HepG2 (cell line): ENCODE data around the gene NCOA7. TPM values are rescaled to one million over a fixed set of nuclear protein-coding genes. Genes with fewer than 3 reads are reported as not detected.

Source experiments
- ATAC-seq: fragments of 200-7000 bp; cut with Tn5 transposase; 3 replicates; pipeline ENCODE4 v1.9.1; 2020; ENCODE audit warnings: mild to moderate bottlenecking, moderate library complexity
- BruUV-seq: library from RNA; stranded (reverse); fragments of 400-500 nt; replicated peaks from 2 replicates; lab custom pipeline; 2021; lab: Mats Ljungman, UMichigan
- CTCF ChIA-PET: fragments of 300-600 bp; formaldehyde crosslinking; extraction: SDS; loops from one replicate; lab custom pipeline; 2021; ENCODE audit warnings: low total read pairs, inconsistent platforms, low intra/inter-chr PET ratio; lab: Yijun Ruan, JAX
- POLR2A ChIA-PET: fragments of 350-600 bp; sonication (Branson Sonifier 250); formaldehyde crosslinking; loops from one replicate; lab custom pipeline; 2020; ENCODE audit warnings: antibody characterized with exemption, inconsistent platforms; lab: Yijun Ruan, JAX
- DNase-seq: peaks from one replicate; pipeline ENCODE4 v3.0.0-alpha.2; 2015; ENCODE audit warnings: low spot score
- FAIRE-seq: peaks from 3 replicates; lab custom pipeline; 2011; peaks lifted over from hg19 to GRCh38; lab: Jason Lieb, UNC
- H2AFZ ChIP-seq: one replicate; pipeline ENCODE4 v1.6.1; 2011; ENCODE audit warnings: low read length, inconsistent platforms
- H3K27ac ChIP-seq: fragments of 300-600 bp; 3 replicates; pipeline ENCODE4 v1.8.0; 2011; ENCODE audit warnings: mixed run types, mild to moderate bottlenecking, mixed read lengths, low read length, inconsistent platforms; ENCODE audit not compliant: insufficient read depth; ENCODE audit errors: extremely low read length
- H3K27me3 ChIP-seq, 2 experiments: fragments of 200-600 bp in 1 of 2; 2 replicates in 1 of 2; 3 replicates in 1 of 2; pipeline versions ENCODE4 v1.6.0 to v1.8.0; 2011; ENCODE audit warnings: low read length in 2 of 2, mild to moderate bottlenecking in 2 of 2, moderate library complexity in 2 of 2, inconsistent platforms in 1 of 2; ENCODE audit not compliant: insufficient read depth in 2 of 2, control insufficient read depth in 1 of 2
- H3K36me3 ChIP-seq, 2 experiments: fragments of 200-600 bp in 1 of 2; replicated peaks in 1 of 2; 2 replicates in 1 of 2; 3 replicates in 1 of 2; pipeline versions ENCODE4 v1.5.1 to v1.8.0; 2011; ENCODE audit warnings: low read length in 2 of 2, inconsistent platforms in 1 of 2; ENCODE audit not compliant: insufficient read depth in 2 of 2, control insufficient read depth in 1 of 2
- H3K4me1 ChIP-seq: 2 replicates; pipeline ENCODE4 v1.5.1; 2012; ENCODE audit warnings: low read length, inconsistent platforms; ENCODE audit not compliant: insufficient read depth
- H3K4me2 ChIP-seq: 2 replicates; pipeline ENCODE4 v1.6.0; 2011; ENCODE audit warnings: low read depth, low read length, inconsistent platforms
- H3K4me3 ChIP-seq, 3 experiments: fragments of 200-600 bp in 1 of 3; sonication (generic), shearing (Covaris generic) in 1 of 3; replicated peaks in 1 of 3; 2 replicates each; pipeline ENCODE4 v1.5.1; 2011 to 2016; ENCODE audit warnings: low read length in 3 of 3, inconsistent platforms in 2 of 3, low read depth in 2 of 3, mild to moderate bottlenecking in 2 of 3, control low read depth in 1 of 3, mixed read lengths in 1 of 3; ENCODE audit not compliant: insufficient read depth in 1 of 3
- H3K79me2 ChIP-seq: one replicate; pipeline ENCODE4 v1.6.1; 2011; ENCODE audit warnings: low read length, inconsistent platforms; ENCODE audit not compliant: insufficient read depth
- H3K9ac ChIP-seq: 2 replicates; pipeline ENCODE4 v1.6.0; 2011; ENCODE audit warnings: mild to moderate bottlenecking, low read depth, low read length, inconsistent platforms; ENCODE audit not compliant: insufficient read depth
- H3K9me3 ChIP-seq: 2 replicates; pipeline ENCODE4 v1.5.1; 2012; ENCODE audit warnings: mild to moderate bottlenecking, low read length
- H4K20me1 ChIP-seq: 2 replicates; pipeline ENCODE4 v1.6.0; 2011; ENCODE audit warnings: inconsistent platforms, mild to moderate bottlenecking, low read length, moderate library complexity; ENCODE audit not compliant: insufficient read depth
- AGO1 ChIP-seq: fragments of 200-400 bp; formaldehyde crosslinking; IDR thresholded peaks from 2 replicates; pipeline ENCODE4 v1.6.1; 2017; ENCODE audit warnings: mild to moderate bottlenecking, low read depth, low read length, moderate library complexity; ENCODE audit not compliant: poor library complexity, severe bottlenecking
- CENPX ChIP-seq: sonication (generic); formaldehyde crosslinking; IDR thresholded peaks from 2 replicates; pipeline ENCODE4 v1.9.0; 2021; ENCODE audit warnings: mild to moderate bottlenecking, missing genetic modification reagents, moderate library complexity
- ETV5 ChIP-seq: IDR thresholded peaks from 2 replicates; pipeline ENCODE4 v1.6.1; 2018; ENCODE audit warnings: missing biosample characterization, missing genetic modification reagents, inconsistent platforms, borderline replicate concordance
- MED1 ChIP-seq: sonication (generic); formaldehyde crosslinking; IDR thresholded peaks from 2 replicates; pipeline ENCODE4 v1.4.0; 2020; ENCODE audit warnings: missing genetic modification reagents
- MEIS2 ChIP-seq: sonication (generic); formaldehyde crosslinking; IDR thresholded peaks from 2 replicates; pipeline ENCODE4 v1.9.0; 2021; ENCODE audit warnings: mild to moderate bottlenecking, missing genetic modification reagents
- MNT ChIP-seq: fragments of 450-650 bp; IDR thresholded peaks from 2 replicates; pipeline ENCODE4 v1.6.1; 2016
- PAWR ChIP-seq: sonication (generic); formaldehyde crosslinking; IDR thresholded peaks from 2 replicates; pipeline ENCODE4 v1.4.0; 2020; ENCODE audit warnings: missing genetic modification reagents, mild to moderate bottlenecking, borderline replicate concordance
- SATB2 ChIP-seq: sonication (generic); formaldehyde crosslinking; IDR thresholded peaks from 2 replicates; pipeline ENCODE4 v1.5.0; 2020; ENCODE audit warnings: missing genetic modification reagents
- SIX1 ChIP-seq: sonication (generic); formaldehyde crosslinking; IDR thresholded peaks from 2 replicates; pipeline ENCODE4 v1.4.0; 2020; ENCODE audit warnings: missing genetic modification reagents, borderline replicate concordance
- ZNF3 ChIP-seq: IDR thresholded peaks from 2 replicates; pipeline ENCODE4 v1.7.0; 2017; ENCODE audit warnings: inconsistent platforms
- ZNF383 ChIP-seq: sonication (generic); formaldehyde crosslinking; IDR thresholded peaks from 2 replicates; pipeline ENCODE4 v1.4.0; 2020; ENCODE audit warnings: missing genetic modification reagents, mild to moderate bottlenecking, borderline replicate concordance
- ZNF652 ChIP-seq: IDR thresholded peaks from 2 replicates; pipeline ENCODE4 v1.6.1; 2016; ENCODE audit warnings: low read depth, borderline replicate concordance
- ZNF776 ChIP-seq: sonication (generic); formaldehyde crosslinking; IDR thresholded peaks from 2 replicates; pipeline ENCODE4 v1.4.0; 2020; ENCODE audit warnings: mild to moderate bottlenecking, missing genetic modification reagents
- ZNF781 ChIP-seq: sonication (generic); formaldehyde crosslinking; IDR thresholded peaks from 2 replicates; pipeline ENCODE4 v1.5.1; 2020; ENCODE audit warnings: borderline replicate concordance, mild to moderate bottlenecking, missing genetic modification reagents; ENCODE audit errors: not compliant biosample characterization
- ZNF883 ChIP-seq: sonication (generic); formaldehyde crosslinking; IDR thresholded peaks from 2 replicates; pipeline ENCODE4 v1.5.1; 2020; ENCODE audit warnings: mild to moderate bottlenecking, missing genetic modification reagents; ENCODE audit errors: not compliant biosample characterization
- ZSCAN21 ChIP-seq: sonication (generic); formaldehyde crosslinking; IDR thresholded peaks from 2 replicates; pipeline ENCODE4 v1.8.0; 2022; ENCODE audit warnings: mild to moderate bottlenecking, missing genetic modification reagents, moderate library complexity, borderline replicate concordance
- WGBS: methylation state at CpG from one replicate; pipeline ENCODE4 v1.1.6; 2017; ENCODE audit warnings: low lambda C conversion rate; 5-methylcytosine and 5-hydroxymethylcytosine counted together
- in situ Hi-C: cut with HindIII; loops from 2 replicates; pipeline ENCODE4 v1.10.0; 2017; ENCODE audit warnings: low pct_unique_long_range_greater_than_20kb; ENCODE audit not compliant: extremely low pct_ligation_motif_present
- intact Hi-C: fragments of 100-400 bp; cut with micrococcal nuclease; formaldehyde crosslinking; loops from one replicate; pipeline ENCODE4 v1.10.0; 2022; ENCODE audit not compliant: unreplicated experiment
- polyA plus RNA-seq, 8 experiments: library from polyadenylated mRNA; depleted of rRNA in 3 of 8; stranded (reverse) in 7 of 8; unstranded in 1 of 8; fragments of >200 nt; fragmentation: Illumina TruSeq in 4 of 8; extraction: Trizol in 4 of 8; gene quantifications; 2 replicates each; pipeline versions ENCODE4 v1.2.1 to v1.2.3, GENCODE V29; 2011 to 2016; ENCODE audit warnings: low read depth in 4 of 8, missing spikeins in 1 of 8, mixed read lengths in 1 of 8; ENCODE audit not compliant: insufficient read depth in 1 of 8
- total RNA-seq, 5 experiments: library from RNA; depleted of rRNA; stranded (reverse); fragments of >200 nt; fragmentation: Illumina TruSeq; extraction: Trizol; gene quantifications; 2 replicates each; pipeline ENCODE4 v1.2.3, GENCODE V29; 2016; ENCODE audit warnings: low read depth in 1 of 5
- TF ChIP-seq, protein P1 (sequence below): sonication (generic); formaldehyde crosslinking; IDR thresholded peaks from 2 replicates; pipeline ENCODE4 v1.4.0; 2020; ENCODE audit warnings: missing genetic modification reagents

NCOA7 gene
- total and polyA plus RNA-seq, 2 of the 13 experiments (the other 11 are each of a cell fraction or from before 2014, with no cell fraction given) = 13.6 to 20.8 TPM

GRCh38 chr6:125939026-125939425, 148.3 kb downstream of the NCOA7 start:
- no peak for FAIRE-seq
- TF ChIP-seq ZNF383 (CRISPR knock-in tag) (no peak), SIX1 (no peak), MEIS2 (CRISPR knock-in tag) (no peak), AGO1 (no peak), MED1 (CRISPR knock-in tag) (no peak), ETV5 (CRISPR knock-in tag) (no peak), SATB2 (CRISPR knock-in tag) (no peak), ZNF3 (CRISPR knock-in tag) (no peak), ZNF776 (no peak), ZNF883 (CRISPR knock-in tag) (no peak), ZNF652 (CRISPR knock-in tag) (no peak), MNT (no peak), ZNF781 (CRISPR knock-in tag) (no peak), ZSCAN21 (CRISPR knock-in tag) (no peak), CENPX (CRISPR knock-in tag) (no peak), PAWR (CRISPR knock-in tag) (no peak)
- TF ChIP-seq, protein P1, sequence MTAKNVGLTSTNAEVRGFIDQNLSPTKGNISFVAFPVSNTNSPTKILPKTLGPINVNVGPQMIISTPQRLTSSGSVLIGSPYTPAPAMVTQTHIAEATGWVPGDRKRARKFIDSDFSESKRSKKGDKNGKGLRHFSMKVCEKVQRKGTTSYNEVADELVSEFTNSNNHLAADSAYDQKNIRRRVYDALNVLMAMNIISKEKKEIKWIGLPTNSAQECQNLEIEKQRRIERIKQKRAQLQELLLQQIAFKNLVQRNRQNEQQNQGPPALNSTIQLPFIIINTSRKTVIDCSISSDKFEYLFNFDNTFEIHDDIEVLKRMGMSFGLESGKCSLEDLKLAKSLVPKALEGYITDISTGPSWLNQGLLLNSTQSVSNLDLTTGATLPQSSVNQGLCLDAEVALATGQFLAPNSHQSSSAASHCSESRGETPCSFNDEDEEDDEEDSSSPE (CRISPR knock-in tag) = no peak
- TF ChIP-seq, all 625 proteins: peak for 0
- peaks cover 35% of the 10 kb centered on the region for H3K4me1 ChIP-seq
- no peaks in the 10 kb centered on the region for H3K9me3 ChIP-seq
- no peak overlapping the region for H3K4me3 ChIP-seq
- ChIA-PET POLR2A (no interaction called here), CTCF (no interaction called here)
- no peak overlapping the region for H2AFZ ChIP-seq
- no peaks in the 10 kb centered on the region for H3K79me2 ChIP-seq
- intact Hi-C loops (no loop called here), in situ Hi-C loops (no loop called here)
- no peaks in the 10 kb centered on the region for H3K36me3 ChIP-seq
- H3K27ac ChIP-seq = no peak overlapping the region
- no peak overlapping the region for H3K4me2 ChIP-seq
- no peak overlapping the region for H3K9ac ChIP-seq
- ATAC-seq (no peak), DNase-seq (no peak)
- 85% methylated on average over 1 of the region's 1 CpG for WGBS
- H3K27me3 ChIP-seq = no peaks in the 10 kb centered on the region
- no TSS peak for BruUV-seq
- no peaks in the 10 kb centered on the region for H4K20me1 ChIP-seq
